Measurements from ENCODE around the gene CYTIP.

CYTIP gene

DNA sequence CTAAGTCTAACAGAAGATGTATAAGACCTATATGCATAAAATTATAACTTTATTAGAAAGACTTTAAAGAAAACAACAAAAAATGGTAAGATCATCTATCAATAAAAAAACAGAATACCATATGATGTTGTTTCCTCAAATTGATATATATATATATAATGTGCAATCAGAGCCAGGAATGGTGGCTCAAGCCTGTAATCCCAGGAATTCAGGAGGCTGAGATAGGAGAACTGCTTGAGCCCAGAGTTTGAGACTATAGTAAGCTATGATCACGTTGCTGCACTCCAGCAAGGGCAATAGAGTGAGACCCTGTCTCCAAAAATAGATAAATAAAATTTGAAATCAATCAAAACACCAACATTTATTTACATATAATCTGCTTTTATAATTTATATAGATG, 19.5 kb downstream of the CYTIP start:
- TF ChIP-seq GATA3 (IDR thresholded peaks at IDR 0.05; ENCODE audit: low read depth, low read length) (no peak), GATA2 (IDR thresholded peaks at IDR 0.05; ENCODE audit: low read depth, low read length) (no peak)

DNA sequence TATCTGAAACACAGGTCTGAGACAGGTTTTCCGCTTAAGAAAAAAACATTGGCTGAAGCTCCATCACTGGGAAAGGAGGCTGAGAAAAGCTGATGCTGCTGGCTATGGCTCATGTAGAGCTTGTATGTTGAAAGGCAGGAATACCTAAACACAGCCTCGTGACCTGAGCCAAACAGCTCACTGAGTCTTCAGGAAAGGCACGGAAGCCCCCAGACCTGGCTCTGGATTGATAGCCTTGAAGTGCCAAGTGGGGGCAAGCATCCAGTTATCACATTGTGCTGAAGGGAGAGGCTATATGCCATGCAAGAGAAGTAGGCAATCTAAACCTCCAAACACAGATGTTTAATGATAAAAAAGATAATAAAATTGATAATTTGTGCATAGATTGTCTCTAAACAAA, 21.9 kb downstream of the CYTIP start:
- no peak for TF ChIP-seq GATA3 (IDR thresholded peaks at IDR 0.05; ENCODE audit: low read depth, low read length)
- TF ChIP-seq GATA2 (IDR thresholded peaks at IDR 0.05; ENCODE audit: low read depth, low read length): no peak

GRCh38 chr2:157421331-157421944, 22.5 kb downstream of the CYTIP start:
- TF ChIP-seq GATA3 (IDR thresholded peaks at IDR 0.05; ENCODE audit: low read depth, low read length): no peak
- no peak for TF ChIP-seq GATA2 (IDR thresholded peaks at IDR 0.05; ENCODE audit: low read depth, low read length)

- no peak for TF ChIP-seq GATA2 (IDR thresholded peaks at IDR 0.05; ENCODE audit: low read depth, low read length)
Measured at GRCh38 chr2:157420771-157421323, 23.0 kb downstream of the CYTIP start.

DNA sequence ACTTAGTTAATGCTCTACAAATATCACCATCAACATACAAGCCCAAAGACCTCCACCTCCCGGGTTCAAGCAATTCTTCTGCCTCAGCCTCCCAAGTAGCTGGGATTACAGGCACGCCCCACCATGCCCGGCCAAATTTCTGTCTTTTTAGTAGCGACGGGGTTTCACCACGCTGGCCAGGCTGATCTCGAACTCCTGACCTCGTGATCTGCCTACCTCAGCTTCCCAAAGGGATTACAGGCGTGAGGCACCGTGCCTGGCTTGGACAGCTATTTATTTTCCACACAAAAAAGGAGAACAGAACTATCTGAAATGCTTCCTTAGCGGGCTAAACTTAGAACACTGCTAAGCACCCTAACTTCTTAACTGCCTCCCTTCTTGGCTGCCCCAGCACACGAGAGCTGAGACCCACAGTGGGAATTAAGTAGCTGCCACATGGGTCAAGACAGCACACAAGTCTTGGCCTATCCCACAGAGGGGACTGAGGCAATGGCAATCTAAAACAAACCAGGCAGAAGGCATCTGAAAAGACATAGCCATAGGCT, 24.8 kb downstream of the CYTIP start:
- no peak for TF ChIP-seq GATA2 (IDR thresholded peaks at IDR 0.05; ENCODE audit: low read depth, low read length)
- no peak for TF ChIP-seq GATA3 (IDR thresholded peaks at IDR 0.05; ENCODE audit: low read depth, low read length)

DNA sequence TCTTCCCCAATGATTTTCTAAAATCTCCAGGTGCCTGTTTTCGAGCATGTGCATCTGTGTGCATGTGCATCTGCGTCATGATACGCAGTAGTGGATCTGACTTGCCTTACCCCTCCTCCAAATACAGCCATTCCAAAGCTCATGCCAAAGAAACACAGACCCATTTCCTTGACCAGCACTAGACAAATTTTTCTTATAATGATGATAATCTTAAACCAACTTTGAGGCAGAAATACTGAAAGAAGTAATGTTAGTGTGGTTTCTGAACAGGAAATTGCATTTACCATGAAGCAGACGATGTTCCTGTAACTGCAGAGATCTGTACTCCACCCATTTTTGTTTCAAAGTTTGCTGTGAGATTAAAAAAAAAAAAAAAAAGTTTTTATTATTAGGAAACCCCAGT, 25.6 kb downstream of the CYTIP start:
- TF ChIP-seq GATA2 (IDR thresholded peaks at IDR 0.05; ENCODE audit: low read depth, low read length) (no peak), GATA3 (IDR thresholded peaks at IDR 0.05; ENCODE audit: low read depth, low read length) (no peak)

- TF ChIP-seq GATA3 (IDR thresholded peaks at IDR 0.05; ENCODE audit: low read depth, low read length): no peak
- no peak for TF ChIP-seq GATA2 (IDR thresholded peaks at IDR 0.05; ENCODE audit: low read depth, low read length)
Measured at GRCh38 chr2:157415591-157416101, 28.2 kb downstream of the CYTIP start.

DNA sequence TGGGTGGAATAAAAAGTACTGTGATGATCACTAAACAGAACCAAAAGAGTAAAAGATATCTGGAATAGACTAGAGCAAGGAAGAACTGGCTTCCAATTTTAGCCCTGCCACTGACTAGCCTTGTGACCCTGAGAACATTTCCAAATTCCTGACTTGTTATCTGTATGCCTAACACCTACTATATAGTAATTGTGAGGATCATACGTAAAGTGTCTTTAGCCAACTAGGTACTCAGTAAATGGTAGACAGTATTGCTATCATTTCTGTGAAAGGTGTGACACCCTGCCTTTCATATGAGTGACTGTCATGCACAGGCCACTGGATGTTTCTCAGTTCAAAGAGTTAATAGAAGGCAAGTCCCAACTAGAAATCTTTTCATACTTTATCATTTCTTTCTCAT, 29.8 kb downstream of the CYTIP start:
- TF ChIP-seq GATA2 (IDR thresholded peaks at IDR 0.05; ENCODE audit: low read depth, low read length): no peak
- no peak for TF ChIP-seq GATA3 (IDR thresholded peaks at IDR 0.05; ENCODE audit: low read depth, low read length)

- no peak for TF ChIP-seq GATA3 (IDR thresholded peaks at IDR 0.05; ENCODE audit: low read depth, low read length)
- no peak for TF ChIP-seq GATA2 (IDR thresholded peaks at IDR 0.05; ENCODE audit: low read depth, low read length)
Measured at GRCh38 chr2:157413326-157414035, 30.4 kb downstream of the CYTIP start.

DNA sequence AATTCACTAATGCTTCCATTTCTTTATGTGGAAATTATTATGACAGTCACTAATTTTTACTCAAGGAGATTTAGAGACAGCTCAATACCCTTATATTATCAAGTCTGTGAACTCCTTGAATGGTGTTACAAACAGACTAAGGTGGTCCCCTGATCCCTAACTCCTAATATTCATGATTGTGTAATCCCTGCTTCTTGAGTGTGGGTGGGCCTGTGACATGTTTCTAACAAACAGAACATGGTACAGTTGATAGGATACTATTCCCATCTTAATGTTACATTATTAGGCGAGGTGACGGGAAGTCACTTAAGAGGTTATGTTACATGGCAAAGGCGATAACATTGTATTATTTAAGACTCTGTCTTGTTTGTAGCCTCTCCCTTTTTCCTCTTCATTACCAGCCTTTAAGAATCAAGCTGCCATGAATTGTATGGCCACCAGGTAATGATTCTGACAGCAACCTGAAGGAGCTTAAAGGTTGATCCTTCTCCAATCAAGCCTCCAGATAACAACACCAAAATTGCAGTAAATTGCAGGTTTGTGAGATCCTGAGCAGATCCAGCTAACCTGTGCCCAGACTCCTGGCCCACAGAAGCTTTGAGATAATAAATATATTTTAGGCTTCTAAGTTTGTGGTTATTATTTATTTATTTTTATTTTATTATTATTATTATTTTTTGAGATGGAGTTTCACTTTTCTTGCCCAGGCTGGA, 32.1 kb downstream of the CYTIP start:
- TF ChIP-seq GATA2 (IDR thresholded peaks at IDR 0.05; ENCODE audit: low read depth, low read length) (no peak), GATA3 (IDR thresholded peaks at IDR 0.05; ENCODE audit: low read depth, low read length) (no peak)

- TF ChIP-seq GATA2 (IDR thresholded peaks at IDR 0.05; ENCODE audit: low read depth, low read length) (no peak), GATA3 (IDR thresholded peaks at IDR 0.05; ENCODE audit: low read depth, low read length) (no peak)
Measured at GRCh38 chr2:157404363-157404762, 39.5 kb downstream of the CYTIP start.

DNA sequence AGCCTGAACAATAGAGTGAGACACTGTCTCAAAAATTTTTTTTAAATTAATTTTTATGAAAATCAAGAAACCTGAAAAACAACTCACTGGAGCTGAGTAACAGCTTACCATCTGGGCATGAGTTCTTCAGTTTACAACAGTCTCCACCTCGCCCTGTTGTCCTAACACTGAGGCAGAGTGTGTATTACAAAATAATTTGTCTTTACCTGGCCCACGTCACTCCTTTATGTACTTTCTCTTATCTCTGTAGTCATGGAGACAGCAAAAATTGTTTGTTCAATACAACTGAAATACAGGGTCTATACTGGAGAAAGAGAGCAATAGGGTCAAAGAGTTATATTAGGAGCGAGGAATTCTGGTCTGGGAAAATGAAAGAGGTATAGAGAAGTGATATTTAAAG, 48.1 kb downstream of the CYTIP start:
- no peak for TF ChIP-seq GATA2 (IDR thresholded peaks at IDR 0.05; ENCODE audit: low read depth, low read length)

- no peak for TF ChIP-seq GATA2 (IDR thresholded peaks at IDR 0.05; ENCODE audit: low read depth, low read length)
Measured at GRCh38 chr2:157394928-157395327, 49.0 kb downstream of the CYTIP start.

DNA sequence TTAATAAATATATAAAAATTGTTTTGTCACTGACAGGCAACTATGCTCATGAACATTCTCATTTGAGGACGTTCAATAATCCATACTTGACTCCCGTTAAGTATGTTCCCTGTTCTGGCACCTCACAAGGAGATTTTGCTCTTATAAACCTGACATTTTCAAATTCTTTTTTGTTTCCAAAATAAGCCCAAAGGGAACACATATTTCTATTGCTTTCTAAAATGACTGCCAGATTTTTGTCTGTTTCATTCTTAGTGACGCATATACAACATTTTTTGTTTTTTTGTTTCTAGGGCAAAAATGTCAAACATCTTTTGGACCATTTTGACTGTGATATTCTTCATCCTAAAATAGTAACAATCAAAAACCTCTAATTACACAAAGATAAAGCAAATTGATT, 50.5 kb downstream of the CYTIP start:
- TF ChIP-seq GATA3 (IDR thresholded peaks at IDR 0.05; ENCODE audit: low read depth, low read length): no peak
- no peak for TF ChIP-seq GATA2 (IDR thresholded peaks at IDR 0.05; ENCODE audit: low read depth, low read length)

Data from SH-SY5Y (cell line).